ES-I3 (cell line): Measurements from ENCODE around the gene ZGLP1.

ENCODE experiments used
- H3K36me3 ChIP-seq: 2 replicates; pipeline ENCODE4 v1.6.1; 2013; ENCODE audit warnings: mild to moderate bottlenecking, low read length, control low read depth, moderate library complexity; ENCODE audit not compliant: insufficient read depth
- H3K4me1 ChIP-seq: 2 replicates; pipeline ENCODE4 v1.6.1; 2013; ENCODE audit warnings: mild to moderate bottlenecking, control low read depth, low read length; ENCODE audit not compliant: insufficient read depth
- H3K9ac ChIP-seq: 2 replicates; pipeline ENCODE4 v1.6.1; 2013; ENCODE audit warnings: low read depth, mild to moderate bottlenecking, low read length, moderate library complexity
- H3K9me3 ChIP-seq: 2 replicates; pipeline ENCODE4 v1.6.1; 2013; ENCODE audit warnings: mild to moderate bottlenecking, low read length, moderate library complexity; ENCODE audit not compliant: control insufficient read depth, insufficient read depth

ZGLP1 gene

GRCh38 chr19:10266706-10267105 lies 42.9 kb downstream of the ZGLP1 start:
- peaks cover under 1% of the 10 kb centered on the region; the same call in 1 of the 2 replicates for H3K4me1 ChIP-seq
- no peak overlapping the region for H3K9ac ChIP-seq
- no peaks in the 10 kb centered on the region for H3K36me3 ChIP-seq
- no peaks in the 10 kb centered on the region for H3K9me3 ChIP-seq

GRCh38 chr19:10262771-10263170 lies 46.8 kb downstream of the ZGLP1 start:
- no peak overlapping the region for H3K9ac ChIP-seq

GRCh38 chr19:10260141-10260584 lies 49.5 kb downstream of the ZGLP1 start:
- H3K36me3 ChIP-seq, result peaks cover 4% of the 10 kb centered on the region
- no peaks in the 10 kb centered on the region for H3K9me3 ChIP-seq
- H3K9ac ChIP-seq, result no peak overlapping the region
- H3K4me1 ChIP-seq, result no peaks in the 10 kb centered on the region

More at GRCh38 chr19:10262771-10263170, 46.8 kb downstream of the ZGLP1 start:
- Histone ChIP-seq H3K4me1 (no peaks in the 10 kb centered on the region), H3K36me3 (peaks cover under 1% of the 10 kb centered on the region; the same call in 1 of the 2 replicates), H3K9me3 (no peaks in the 10 kb centered on the region)

GRCh38 chr19:10259162-10259905 lies 50.3 kb downstream of the ZGLP1 start:
- Histone ChIP-seq H3K4me1 (no peaks in the 10 kb centered on the region), H3K9ac (no peak overlapping the region), H3K36me3 (peaks cover 5% of the 10 kb centered on the region), H3K9me3 (no peaks in the 10 kb centered on the region)

- Histone ChIP-seq H3K36me3 (peaks cover 9% of the 10 kb centered on the region), H3K9ac (no peak overlapping the region), H3K9me3 (no peaks in the 10 kb centered on the region), H3K4me1 (no peaks in the 10 kb centered on the region)
Measured at GRCh38 chr19:10258080-10258710, 51.4 kb downstream of the ZGLP1 start.

- Histone ChIP-seq H3K9me3 (no peaks in the 10 kb centered on the region), H3K36me3 (peaks cover 9% of the 10 kb centered on the region), H3K4me1 (no peaks in the 10 kb centered on the region), H3K9ac (no peak overlapping the region)
Measured at GRCh38 chr19:10256970-10257615, 52.5 kb downstream of the ZGLP1 start.

- Histone ChIP-seq H3K4me1 (no peaks in the 10 kb centered on the region), H3K9me3 (no peaks in the 10 kb centered on the region), H3K36me3 (peaks cover 9% of the 10 kb centered on the region), H3K9ac (no peak overlapping the region)
Measured at GRCh38 chr19:10256551-10256950, 53.1 kb downstream of the ZGLP1 start.

GRCh38 chr19:10255358-10255757 lies 54.3 kb downstream of the ZGLP1 start:
- H3K9me3 ChIP-seq, result no peaks in the 10 kb centered on the region
- H3K4me1 ChIP-seq, result no peaks in the 10 kb centered on the region
- H3K36me3 ChIP-seq, result peaks cover 9% of the 10 kb centered on the region
- H3K9ac ChIP-seq, result no peak overlapping the region
